Measurements from ENCODE around the gene ATP13A4. TPM values are rescaled to one million over a fixed set of nuclear protein-coding genes. Genes with fewer than 3 reads are reported as not detected.
A peak's percentile ranks its signal among the peaks of the same experiment; 100 is the strongest.

The ATP13A4 gene
- total and polyA plus RNA-seq, 2 of the 8 experiments (the other 6 are each of a cell fraction or from before 2014, with no cell fraction given), result 0.12 TPM; not detected in 1

GRCh38 chr3:193592841-193593667 lies 38.4 kb upstream of the ATP13A4 start, which contains the start of gene OPA1 (continued):
- TF ChIP-seq FOSL1 (IDR thresholded peaks at IDR 0.05; ENCODE audit: insufficient read depth, low read depth, low read length), result no peak
- TF ChIP-seq, protein P1, sequence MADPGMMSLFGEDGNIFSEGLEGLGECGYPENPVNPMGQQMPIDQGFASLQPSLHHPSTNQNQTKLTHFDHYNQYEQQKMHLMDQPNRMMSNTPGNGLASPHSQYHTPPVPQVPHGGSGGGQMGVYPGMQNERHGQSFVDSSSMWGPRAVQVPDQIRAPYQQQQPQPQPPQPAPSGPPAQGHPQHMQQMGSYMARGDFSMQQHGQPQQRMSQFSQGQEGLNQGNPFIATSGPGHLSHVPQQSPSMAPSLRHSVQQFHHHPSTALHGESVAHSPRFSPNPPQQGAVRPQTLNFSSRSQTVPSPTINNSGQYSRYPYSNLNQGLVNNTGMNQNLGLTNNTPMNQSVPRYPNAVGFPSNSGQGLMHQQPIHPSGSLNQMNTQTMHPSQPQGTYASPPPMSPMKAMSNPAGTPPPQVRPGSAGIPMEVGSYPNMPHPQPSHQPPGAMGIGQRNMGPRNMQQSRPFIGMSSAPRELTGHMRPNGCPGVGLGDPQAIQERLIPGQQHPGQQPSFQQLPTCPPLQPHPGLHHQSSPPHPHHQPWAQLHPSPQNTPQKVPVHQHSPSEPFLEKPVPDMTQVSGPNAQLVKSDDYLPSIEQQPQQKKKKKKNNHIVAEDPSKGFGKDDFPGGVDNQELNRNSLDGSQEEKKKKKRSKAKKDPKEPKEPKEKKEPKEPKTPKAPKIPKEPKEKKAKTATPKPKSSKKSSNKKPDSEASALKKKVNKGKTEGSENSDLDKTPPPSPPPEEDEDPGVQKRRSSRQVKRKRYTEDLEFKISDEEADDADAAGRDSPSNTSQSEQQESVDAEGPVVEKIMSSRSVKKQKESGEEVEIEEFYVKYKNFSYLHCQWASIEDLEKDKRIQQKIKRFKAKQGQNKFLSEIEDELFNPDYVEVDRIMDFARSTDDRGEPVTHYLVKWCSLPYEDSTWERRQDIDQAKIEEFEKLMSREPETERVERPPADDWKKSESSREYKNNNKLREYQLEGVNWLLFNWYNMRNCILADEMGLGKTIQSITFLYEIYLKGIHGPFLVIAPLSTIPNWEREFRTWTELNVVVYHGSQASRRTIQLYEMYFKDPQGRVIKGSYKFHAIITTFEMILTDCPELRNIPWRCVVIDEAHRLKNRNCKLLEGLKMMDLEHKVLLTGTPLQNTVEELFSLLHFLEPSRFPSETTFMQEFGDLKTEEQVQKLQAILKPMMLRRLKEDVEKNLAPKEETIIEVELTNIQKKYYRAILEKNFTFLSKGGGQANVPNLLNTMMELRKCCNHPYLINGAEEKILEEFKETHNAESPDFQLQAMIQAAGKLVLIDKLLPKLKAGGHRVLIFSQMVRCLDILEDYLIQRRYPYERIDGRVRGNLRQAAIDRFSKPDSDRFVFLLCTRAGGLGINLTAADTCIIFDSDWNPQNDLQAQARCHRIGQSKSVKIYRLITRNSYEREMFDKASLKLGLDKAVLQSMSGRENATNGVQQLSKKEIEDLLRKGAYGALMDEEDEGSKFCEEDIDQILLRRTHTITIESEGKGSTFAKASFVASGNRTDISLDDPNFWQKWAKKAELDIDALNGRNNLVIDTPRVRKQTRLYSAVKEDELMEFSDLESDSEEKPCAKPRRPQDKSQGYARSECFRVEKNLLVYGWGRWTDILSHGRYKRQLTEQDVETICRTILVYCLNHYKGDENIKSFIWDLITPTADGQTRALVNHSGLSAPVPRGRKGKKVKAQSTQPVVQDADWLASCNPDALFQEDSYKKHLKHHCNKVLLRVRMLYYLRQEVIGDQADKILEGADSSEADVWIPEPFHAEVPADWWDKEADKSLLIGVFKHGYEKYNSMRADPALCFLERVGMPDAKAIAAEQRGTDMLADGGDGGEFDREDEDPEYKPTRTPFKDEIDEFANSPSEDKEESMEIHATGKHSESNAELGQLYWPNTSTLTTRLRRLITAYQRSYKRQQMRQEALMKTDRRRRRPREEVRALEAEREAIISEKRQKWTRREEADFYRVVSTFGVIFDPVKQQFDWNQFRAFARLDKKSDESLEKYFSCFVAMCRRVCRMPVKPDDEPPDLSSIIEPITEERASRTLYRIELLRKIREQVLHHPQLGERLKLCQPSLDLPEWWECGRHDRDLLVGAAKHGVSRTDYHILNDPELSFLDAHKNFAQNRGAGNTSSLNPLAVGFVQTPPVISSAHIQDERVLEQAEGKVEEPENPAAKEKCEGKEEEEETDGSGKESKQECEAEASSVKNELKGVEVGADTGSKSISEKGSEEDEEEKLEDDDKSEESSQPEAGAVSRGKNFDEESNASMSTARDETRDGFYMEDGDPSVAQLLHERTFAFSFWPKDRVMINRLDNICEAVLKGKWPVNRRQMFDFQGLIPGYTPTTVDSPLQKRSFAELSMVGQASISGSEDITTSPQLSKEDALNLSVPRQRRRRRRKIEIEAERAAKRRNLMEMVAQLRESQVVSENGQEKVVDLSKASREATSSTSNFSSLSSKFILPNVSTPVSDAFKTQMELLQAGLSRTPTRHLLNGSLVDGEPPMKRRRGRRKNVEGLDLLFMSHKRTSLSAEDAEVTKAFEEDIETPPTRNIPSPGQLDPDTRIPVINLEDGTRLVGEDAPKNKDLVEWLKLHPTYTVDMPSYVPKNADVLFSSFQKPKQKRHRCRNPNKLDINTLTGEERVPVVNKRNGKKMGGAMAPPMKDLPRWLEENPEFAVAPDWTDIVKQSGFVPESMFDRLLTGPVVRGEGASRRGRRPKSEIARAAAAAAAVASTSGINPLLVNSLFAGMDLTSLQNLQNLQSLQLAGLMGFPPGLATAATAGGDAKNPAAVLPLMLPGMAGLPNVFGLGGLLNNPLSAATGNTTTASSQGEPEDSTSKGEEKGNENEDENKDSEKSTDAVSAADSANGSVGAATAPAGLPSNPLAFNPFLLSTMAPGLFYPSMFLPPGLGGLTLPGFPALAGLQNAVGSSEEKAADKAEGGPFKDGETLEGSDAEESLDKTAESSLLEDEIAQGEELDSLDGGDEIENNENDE (IDR thresholded peaks at IDR 0.05; ENCODE audit: insufficient replicate concordance, low read length), result no peak
- TF ChIP-seq CBX8 (IDR thresholded peaks at IDR 0.05; ENCODE audit: borderline replicate concordance, low read depth, low read length), result no peak
- TF ChIP-seq YY1 (IDR thresholded peaks at IDR 0.05; ENCODE audit: low read depth, low read length), result 0 out of 2 replicates have a peak, but pooled peaks have one; percentile 68
- TF ChIP-seq HDAC2 (IDR thresholded peaks at IDR 0.05; ENCODE audit: borderline replicate concordance in 1 of 2, low read depth in 2 of 2, low read length in 2 of 2), result peak in 1 of 2 experiments; percentile 73; a peak in 2 of 4 replicates
- no peak for TF ChIP-seq JUN (IDR thresholded peaks at IDR 0.05; ENCODE audit: low read depth, low read length)
- TF ChIP-seq KDM5A (IDR thresholded peaks at IDR 0.05; ENCODE audit: low read length), result peak; percentile 77; the same call in 1 of the 2 replicates
- no peak for TF ChIP-seq BACH1 (IDR thresholded peaks at IDR 0.05; ENCODE audit: low read length)
- peak; percentile 66 for TF ChIP-seq POLR2AphosphoS5 (IDR thresholded peaks at IDR 0.05; ENCODE audit: low read depth, low read length)
- TF ChIP-seq PHF8 (conservative IDR thresholded peaks at IDR 0.05; ENCODE audit: low read depth, low read length), result peak; percentile 81
